Inferior parietal cortex (tissue), 1 donor: Measurements from ENCODE around the gene ECE1.

Source experiments
- DNase-seq: peaks from one replicate; pipeline ENCODE4 v3.0.0-alpha.2; 2016; ENCODE audit errors: extremely low spot score

The ECE1 gene

GRCh38 chr1:21289700-21290545 is at the start of gene ECE1:
Gene ECE1, minus strand, starts transcription at chr1:21290463. Its CDS starts 49 bp downstream, at chr1:21290414.
- no peak for DNase-seq

- no peak for DNase-seq
Observed at GRCh38 chr1:21339356-21340229, 49.3 kb upstream of the ECE1 start.

GRCh38 chr1:21338573-21339355 is 48.5 kb upstream of the ECE1 start:
- no peak for DNase-seq

GRCh38 chr1:21337928-21338572 is 47.8 kb upstream of the ECE1 start:
- DNase-seq = no peak

- DNase-seq = no peak
Observed at GRCh38 chr1:21337454-21337927, 47.2 kb upstream of the ECE1 start.

GRCh38 chr1:21337010-21337437 is 46.8 kb upstream of the ECE1 start:
- DNase-seq = no peak

- no peak for DNase-seq
Observed at GRCh38 chr1:21335750-21336224, 45.5 kb upstream of the ECE1 start.

- no peak for DNase-seq
Observed at GRCh38 chr1:21335088-21335691, 44.9 kb upstream of the ECE1 start.

GRCh38 chr1:21334214-21335087 is 44.2 kb upstream of the ECE1 start:
- DNase-seq = no peak

- DNase-seq = no peak
Observed at GRCh38 chr1:21333824-21334213, 43.6 kb upstream of the ECE1 start.

GRCh38 chr1:21332554-21333311 is 42.5 kb upstream of the ECE1 start:
- no peak for DNase-seq

GRCh38 chr1:21331752-21332478 is 41.7 kb upstream of the ECE1 start:
- DNase-seq = no peak

- no peak for DNase-seq
Observed at GRCh38 chr1:21330544-21330943, 40.3 kb upstream of the ECE1 start.

- DNase-seq = no peak
Observed at GRCh38 chr1:21329209-21329844, 39.1 kb upstream of the ECE1 start.

GRCh38 chr1:21327566-21328323 is 37.5 kb upstream of the ECE1 start:
- no peak for DNase-seq

- DNase-seq = no peak
Observed at GRCh38 chr1:21326861-21327344, 36.6 kb upstream of the ECE1 start.
